HepG2 (cell line): ENCODE measurements around the gene HNRNPA1. TPM values are rescaled to one million over a fixed set of nuclear protein-coding genes. Genes with fewer than 3 reads are reported as not detected.

Experiments
- ATAC-seq: fragments of 200-7000 bp; cut with Tn5 transposase; 3 replicates; pipeline ENCODE4 v1.9.1; 2020; ENCODE audit warnings: mild to moderate bottlenecking, moderate library complexity
- BruUV-seq: library from RNA; stranded (reverse); fragments of 400-500 nt; replicated peaks from 2 replicates; lab custom pipeline; 2021; lab: Mats Ljungman, UMichigan
- CTCF ChIA-PET: fragments of 300-600 bp; formaldehyde crosslinking; extraction: SDS; loops from one replicate; lab custom pipeline; 2021; ENCODE audit warnings: low total read pairs, inconsistent platforms, low intra/inter-chr PET ratio; lab: Yijun Ruan, JAX
- POLR2A ChIA-PET: fragments of 350-600 bp; sonication (Branson Sonifier 250); formaldehyde crosslinking; loops from one replicate; lab custom pipeline; 2020; ENCODE audit warnings: antibody characterized with exemption, inconsistent platforms; lab: Yijun Ruan, JAX
- DNase-seq: peaks from one replicate; pipeline ENCODE4 v3.0.0-alpha.2; 2015; ENCODE audit warnings: low spot score
- FAIRE-seq: peaks from 3 replicates; lab custom pipeline; 2011; peaks lifted over from hg19 to GRCh38; lab: Jason Lieb, UNC
- H2AFZ ChIP-seq: one replicate; pipeline ENCODE4 v1.6.1; 2011; ENCODE audit warnings: low read length, inconsistent platforms
- H3K27ac ChIP-seq: fragments of 300-600 bp; 3 replicates; pipeline ENCODE4 v1.8.0; 2011; ENCODE audit warnings: mixed run types, mild to moderate bottlenecking, mixed read lengths, low read length, inconsistent platforms; ENCODE audit not compliant: insufficient read depth; ENCODE audit errors: extremely low read length
- H3K27me3 ChIP-seq, 2 experiments: fragments of 200-600 bp in 1 of 2; 2 replicates in 1 of 2; 3 replicates in 1 of 2; pipeline versions ENCODE4 v1.6.0 to v1.8.0; 2011; ENCODE audit warnings: low read length in 2 of 2, mild to moderate bottlenecking in 2 of 2, moderate library complexity in 2 of 2, inconsistent platforms in 1 of 2; ENCODE audit not compliant: insufficient read depth in 2 of 2, control insufficient read depth in 1 of 2
- H3K36me3 ChIP-seq, 2 experiments: fragments of 200-600 bp in 1 of 2; replicated peaks in 1 of 2; 2 replicates in 1 of 2; 3 replicates in 1 of 2; pipeline versions ENCODE4 v1.5.1 to v1.8.0; 2011; ENCODE audit warnings: low read length in 2 of 2, inconsistent platforms in 1 of 2; ENCODE audit not compliant: insufficient read depth in 2 of 2, control insufficient read depth in 1 of 2
- H3K4me1 ChIP-seq: 2 replicates; pipeline ENCODE4 v1.5.1; 2012; ENCODE audit warnings: low read length, inconsistent platforms; ENCODE audit not compliant: insufficient read depth
- H3K4me2 ChIP-seq: 2 replicates; pipeline ENCODE4 v1.6.0; 2011; ENCODE audit warnings: low read depth, low read length, inconsistent platforms
- H3K4me3 ChIP-seq, 3 experiments: fragments of 200-600 bp in 1 of 3; sonication (generic), shearing (Covaris generic) in 1 of 3; replicated peaks in 1 of 3; 2 replicates each; pipeline ENCODE4 v1.5.1; 2011 to 2016; ENCODE audit warnings: low read length in 3 of 3, inconsistent platforms in 2 of 3, low read depth in 2 of 3, mild to moderate bottlenecking in 2 of 3, control low read depth in 1 of 3, mixed read lengths in 1 of 3; ENCODE audit not compliant: insufficient read depth in 1 of 3
- H3K79me2 ChIP-seq: one replicate; pipeline ENCODE4 v1.6.1; 2011; ENCODE audit warnings: low read length, inconsistent platforms; ENCODE audit not compliant: insufficient read depth
- H3K9ac ChIP-seq: 2 replicates; pipeline ENCODE4 v1.6.0; 2011; ENCODE audit warnings: mild to moderate bottlenecking, low read depth, low read length, inconsistent platforms; ENCODE audit not compliant: insufficient read depth
- H3K9me3 ChIP-seq: 2 replicates; pipeline ENCODE4 v1.5.1; 2012; ENCODE audit warnings: mild to moderate bottlenecking, low read length
- H4K20me1 ChIP-seq: 2 replicates; pipeline ENCODE4 v1.6.0; 2011; ENCODE audit warnings: inconsistent platforms, mild to moderate bottlenecking, low read length, moderate library complexity; ENCODE audit not compliant: insufficient read depth
- AGO2 ChIP-seq: fragments of 200-400 bp; formaldehyde crosslinking; optimal IDR thresholded peaks from 2 replicates; pipeline ENCODE3; 2017; ENCODE audit warnings: mild to moderate bottlenecking, low read depth, low read length, moderate library complexity
- HNRNPH1 ChIP-seq: fragments of 200-400 bp; formaldehyde crosslinking; optimal IDR thresholded peaks from 2 replicates; pipeline ENCODE3; 2017; ENCODE audit warnings: mild to moderate bottlenecking, low read depth, low read length
- HNRNPK ChIP-seq: fragments of 200-400 bp; formaldehyde crosslinking; IDR thresholded peaks from 2 replicates; pipeline ENCODE4 v1.6.1; 2018; ENCODE audit warnings: low read length, low read depth, moderate library complexity, mild to moderate bottlenecking; ENCODE audit not compliant: poor library complexity, severe bottlenecking
- KDM4B ChIP-seq: sonication (generic); formaldehyde crosslinking; IDR thresholded peaks from 2 replicates; pipeline ENCODE4 v1.4.0; 2020; ENCODE audit warnings: missing genetic modification reagents
- KLF11 ChIP-seq: IDR thresholded peaks from 2 replicates; pipeline ENCODE4 v1.6.1; 2016; ENCODE audit warnings: missing compliant biosample characterization
- MATR3 ChIP-seq: sonication (generic); formaldehyde crosslinking; IDR thresholded peaks from 2 replicates; pipeline ENCODE4 v1.4.0; 2020; ENCODE audit warnings: missing genetic modification reagents
- MBD4 ChIP-seq: IDR thresholded peaks from 2 replicates; pipeline ENCODE4 v1.6.1; 2012; ENCODE audit warnings: low read length, inconsistent platforms, borderline replicate concordance
- NFIC ChIP-seq: IDR thresholded peaks from 2 replicates; pipeline ENCODE4 v1.6.1; 2012; ENCODE audit warnings: mild to moderate bottlenecking, low read length, inconsistent platforms
- PAF1 ChIP-seq: IDR thresholded peaks from 2 replicates; pipeline ENCODE4 v1.6.1; 2016; ENCODE audit warnings: missing genetic modification reagents, missing compliant biosample characterization
- POLR2A ChIP-seq, 2 experiments: IDR thresholded peaks; 2 replicates each; pipeline ENCODE4 v1.6.1; 2011; ENCODE audit warnings: low read depth in 2 of 2, low read length in 2 of 2, mild to moderate bottlenecking in 1 of 2, moderate library complexity in 1 of 2; ENCODE audit not compliant: insufficient read depth in 1 of 2
- POLR2AphosphoS2 ChIP-seq: IDR thresholded peaks from 2 replicates; pipeline ENCODE4 v1.6.1; 2011; ENCODE audit warnings: low read depth, low read length, improper control_type of control experiment
- POLR2AphosphoS5 ChIP-seq: IDR thresholded peaks from 2 replicates; pipeline ENCODE4 v1.6.1; 2012; ENCODE audit warnings: low read depth, low read length
- POLR2G ChIP-seq: fragments of 200-400 bp; formaldehyde crosslinking; IDR thresholded peaks from 2 replicates; pipeline ENCODE4 v1.6.1; 2018; ENCODE audit warnings: mild to moderate bottlenecking, low read depth, low read length, moderate library complexity
- RBFOX2 ChIP-seq: fragments of 200-400 bp; formaldehyde crosslinking; IDR thresholded peaks from 2 replicates; pipeline ENCODE4 v1.6.1; 2017; ENCODE audit warnings: low read depth, mild to moderate bottlenecking, low read length
- RBM22 ChIP-seq: fragments of 200-400 bp; formaldehyde crosslinking; optimal IDR thresholded peaks from 2 replicates; pipeline ENCODE3; 2017; ENCODE audit warnings: mild to moderate bottlenecking, low read length, moderate library complexity
- SALL1 ChIP-seq: sonication (generic); formaldehyde crosslinking; IDR thresholded peaks from 2 replicates; pipeline ENCODE4 v1.8.0; 2022; ENCODE audit warnings: mild to moderate bottlenecking, missing genetic modification reagents
- SSRP1 ChIP-seq: IDR thresholded peaks from 2 replicates; pipeline ENCODE4 v1.6.1; 2016; ENCODE audit warnings: control low read depth
- WIZ ChIP-seq: sonication (generic); formaldehyde crosslinking; IDR thresholded peaks from 2 replicates; pipeline ENCODE4 v1.5.1; 2020; ENCODE audit warnings: mild to moderate bottlenecking, missing genetic modification reagents
- ZC3H4 ChIP-seq: sonication (generic); formaldehyde crosslinking; IDR thresholded peaks from 2 replicates; pipeline ENCODE4 v1.4.0; 2020; ENCODE audit warnings: missing genetic modification reagents, borderline replicate concordance
- ZNF143 ChIP-seq: sonication (generic); formaldehyde crosslinking; IDR thresholded peaks from 2 replicates; pipeline ENCODE4 v1.4.0; 2020; ENCODE audit warnings: missing genetic modification reagents
- ZNF543 ChIP-seq: sonication (generic); formaldehyde crosslinking; IDR thresholded peaks from 2 replicates; pipeline ENCODE4 v1.4.0; 2020; ENCODE audit warnings: mild to moderate bottlenecking, missing genetic modification reagents
- ZNF567 ChIP-seq: sonication (generic); formaldehyde crosslinking; IDR thresholded peaks from 2 replicates; pipeline ENCODE4 v1.8.1; 2023; ENCODE audit warnings: mild to moderate bottlenecking, missing genetic modification reagents, borderline replicate concordance
- WGBS: methylation state at CpG from one replicate; pipeline ENCODE4 v1.1.6; 2017; ENCODE audit warnings: low lambda C conversion rate; 5-methylcytosine and 5-hydroxymethylcytosine counted together
- in situ Hi-C: cut with HindIII; loops from 2 replicates; pipeline ENCODE4 v1.10.0; 2017; ENCODE audit warnings: low pct_unique_long_range_greater_than_20kb; ENCODE audit not compliant: extremely low pct_ligation_motif_present
- intact Hi-C: fragments of 100-400 bp; cut with micrococcal nuclease; formaldehyde crosslinking; loops from one replicate; pipeline ENCODE4 v1.10.0; 2022; ENCODE audit not compliant: unreplicated experiment
- polyA plus RNA-seq, 8 experiments: library from polyadenylated mRNA; depleted of rRNA in 3 of 8; stranded (reverse) in 7 of 8; unstranded in 1 of 8; fragments of >200 nt; fragmentation: Illumina TruSeq in 4 of 8; extraction: Trizol in 4 of 8; gene quantifications; 2 replicates each; pipeline versions ENCODE4 v1.2.1 to v1.2.3, GENCODE V29; 2011 to 2016; ENCODE audit warnings: low read depth in 4 of 8, missing spikeins in 1 of 8, mixed read lengths in 1 of 8; ENCODE audit not compliant: insufficient read depth in 1 of 8
- total RNA-seq, 5 experiments: library from RNA; depleted of rRNA; stranded (reverse); fragments of >200 nt; fragmentation: Illumina TruSeq; extraction: Trizol; gene quantifications; 2 replicates each; pipeline ENCODE4 v1.2.3, GENCODE V29; 2016; ENCODE audit warnings: low read depth in 1 of 5
- TF ChIP-seq, protein P1 (sequence below): sonication (generic); formaldehyde crosslinking; IDR thresholded peaks from 2 replicates; pipeline ENCODE4; 2020; ENCODE audit warnings: missing genetic modification reagents, mild to moderate bottlenecking, borderline replicate concordance

Gene HNRNPA1
- total and polyA plus RNA-seq, 2 of the 13 experiments (the other 11 are each of a cell fraction or from before 2014, with no cell fraction given): 535 to 1,820 TPM

DNA sequence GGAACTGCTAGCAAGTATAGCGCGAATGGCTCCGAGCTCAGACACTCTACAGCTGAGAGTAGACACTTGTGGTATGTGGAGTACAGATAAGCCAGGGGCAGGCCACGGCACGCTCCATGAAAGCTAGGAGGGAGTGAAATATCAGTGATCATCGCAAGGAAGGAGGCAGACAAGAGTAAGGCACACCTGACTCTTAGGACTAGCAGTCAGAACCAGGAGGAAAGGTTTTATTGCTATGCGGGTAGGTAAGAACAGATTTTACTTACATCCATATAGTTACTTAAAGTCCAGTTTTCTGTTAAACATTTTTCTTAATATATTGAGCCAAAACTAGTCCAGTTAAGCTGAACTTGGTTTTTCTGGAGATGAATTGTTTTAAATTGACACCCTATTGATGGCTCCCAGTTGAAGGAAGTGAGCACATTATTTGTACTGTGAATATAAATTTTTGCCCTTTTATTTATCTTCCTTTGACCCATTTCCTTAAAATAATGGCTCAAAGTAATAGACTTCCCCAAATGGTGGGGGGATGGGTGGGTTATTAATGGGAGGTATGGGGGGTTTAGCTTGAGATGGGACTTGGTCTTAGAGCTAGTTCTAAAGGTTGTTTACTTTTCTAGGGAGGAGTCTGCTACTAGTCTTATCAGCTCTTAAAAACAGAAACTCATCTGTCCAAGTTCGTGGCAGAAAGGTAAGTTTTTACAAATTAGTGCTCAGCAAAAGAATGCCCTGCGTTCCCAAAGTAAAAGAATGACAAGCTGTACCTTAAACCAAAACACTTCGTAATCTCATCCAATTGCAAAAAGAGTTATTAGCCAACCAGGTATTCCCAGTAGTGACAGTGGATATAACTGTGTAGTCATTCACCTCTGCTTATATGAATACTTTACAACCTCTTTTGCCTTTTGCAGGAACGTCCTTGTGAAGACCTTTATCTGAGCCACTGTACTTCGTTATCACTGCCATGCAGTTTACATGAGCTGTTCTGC lies 5.8 kb downstream of the HNRNPA1 start:
- Histone ChIP-seq H4K20me1 (peaks cover 68% of the 10 kb centered on the region), H3K9me3 (no peaks in the 10 kb centered on the region), H3K9ac (no peak overlapping the region), H3K4me1 (peaks cover 48% of the 10 kb centered on the region), H3K4me2 (peak overlapping the region; percentile 44), H3K27ac (no peak overlapping the region), H3K27me3 (no peaks in the 10 kb centered on the region; a peak in 1 of 5 replicates), H3K36me3 (peaks cover 13 to 55% of the 10 kb centered on the region in 2 experiments), H3K79me2 (peaks cover 33% of the 10 kb centered on the region), H3K4me3 (no peak overlapping the region), H2AFZ (no peak overlapping the region)
- no peak for TF ChIP-seq KLF11 (CRISPR knock-in tag)
- TF ChIP-seq AGO2: peak; percentile 79
- peak; percentile 76 for TF ChIP-seq POLR2G
- peak; percentile 64; the same call in 1 of the 2 replicates for TF ChIP-seq NFIC
- peak; percentile 59; the same call in 1 of the 2 replicates for TF ChIP-seq MBD4
- TF ChIP-seq KDM4B (CRISPR knock-in tag): no peak
- peak; percentile 81; the same call in 1 of the 2 replicates for TF ChIP-seq POLR2AphosphoS2
- TF ChIP-seq ZNF567: no peak
- TF ChIP-seq RBFOX2: peak; percentile 83
- no peak for TF ChIP-seq WIZ (CRISPR knock-in tag)
- TF ChIP-seq PAF1: peak; percentile 80; the same call in 1 of the 2 replicates
- TF ChIP-seq HNRNPK: peak; percentile 42
- TF ChIP-seq SSRP1 (CRISPR knock-in tag): peak; percentile 96
- TF ChIP-seq POLR2AphosphoS5: peak; percentile 68
- TF ChIP-seq ZNF143 (CRISPR knock-in tag): no peak
- peak; percentile 86 for TF ChIP-seq HNRNPH1
- TF ChIP-seq POLR2A (IDR thresholded peaks at IDR 0.05; ENCODE audit: insufficient read depth in 1 of 2, low read depth in 2 of 2, low read length in 2 of 2): peak; percentile 60 to 81
- TF ChIP-seq, protein P1, sequence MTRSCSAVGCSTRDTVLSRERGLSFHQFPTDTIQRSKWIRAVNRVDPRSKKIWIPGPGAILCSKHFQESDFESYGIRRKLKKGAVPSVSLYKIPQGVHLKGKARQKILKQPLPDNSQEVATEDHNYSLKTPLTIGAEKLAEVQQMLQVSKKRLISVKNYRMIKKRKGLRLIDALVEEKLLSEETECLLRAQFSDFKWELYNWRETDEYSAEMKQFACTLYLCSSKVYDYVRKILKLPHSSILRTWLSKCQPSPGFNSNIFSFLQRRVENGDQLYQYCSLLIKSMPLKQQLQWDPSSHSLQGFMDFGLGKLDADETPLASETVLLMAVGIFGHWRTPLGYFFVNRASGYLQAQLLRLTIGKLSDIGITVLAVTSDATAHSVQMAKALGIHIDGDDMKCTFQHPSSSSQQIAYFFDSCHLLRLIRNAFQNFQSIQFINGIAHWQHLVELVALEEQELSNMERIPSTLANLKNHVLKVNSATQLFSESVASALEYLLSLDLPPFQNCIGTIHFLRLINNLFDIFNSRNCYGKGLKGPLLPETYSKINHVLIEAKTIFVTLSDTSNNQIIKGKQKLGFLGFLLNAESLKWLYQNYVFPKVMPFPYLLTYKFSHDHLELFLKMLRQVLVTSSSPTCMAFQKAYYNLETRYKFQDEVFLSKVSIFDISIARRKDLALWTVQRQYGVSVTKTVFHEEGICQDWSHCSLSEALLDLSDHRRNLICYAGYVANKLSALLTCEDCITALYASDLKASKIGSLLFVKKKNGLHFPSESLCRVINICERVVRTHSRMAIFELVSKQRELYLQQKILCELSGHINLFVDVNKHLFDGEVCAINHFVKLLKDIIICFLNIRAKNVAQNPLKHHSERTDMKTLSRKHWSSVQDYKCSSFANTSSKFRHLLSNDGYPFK: no peak
- 0 out of 2 replicates have a peak, but pooled peaks have one; percentile 38 for TF ChIP-seq ZNF543 (CRISPR knock-in tag)
- peak; percentile 97 for TF ChIP-seq RBM22
- no peak for TF ChIP-seq MATR3 (CRISPR knock-in tag)
- TF ChIP-seq ZC3H4 (CRISPR knock-in tag): peak; percentile 38; the same call in 1 of the 2 replicates
- TF ChIP-seq SALL1: 0 out of 2 replicates have a peak, but pooled peaks have one; percentile 18
- BruUV-seq: no TSS peak
- intact Hi-C loops: no loop called here
- in situ Hi-C loops: no loop called here
- CTCF ChIA-PET: no interaction called here
- DNase-seq: no peak
- POLR2A ChIA-PET: interaction anchor here (0.8 to 5.2 kb wide), 9 partner anchors 9 to 73 kb away, joined by 3 to 65 read pairs (median 8); partner anchors contain the start of genes COPZ1 and NFE2
- 90% methylated on average over 12 of the region's 12 CpGs for WGBS
- FAIRE-seq: no peak
- ATAC-seq: no peak
